ENCODE results near the gene MBNL1.

GRCh38 chr3:152438181-152438580 lies 169.5 kb downstream of the MBNL1 start:
- TF ChIP-seq, protein P1, sequence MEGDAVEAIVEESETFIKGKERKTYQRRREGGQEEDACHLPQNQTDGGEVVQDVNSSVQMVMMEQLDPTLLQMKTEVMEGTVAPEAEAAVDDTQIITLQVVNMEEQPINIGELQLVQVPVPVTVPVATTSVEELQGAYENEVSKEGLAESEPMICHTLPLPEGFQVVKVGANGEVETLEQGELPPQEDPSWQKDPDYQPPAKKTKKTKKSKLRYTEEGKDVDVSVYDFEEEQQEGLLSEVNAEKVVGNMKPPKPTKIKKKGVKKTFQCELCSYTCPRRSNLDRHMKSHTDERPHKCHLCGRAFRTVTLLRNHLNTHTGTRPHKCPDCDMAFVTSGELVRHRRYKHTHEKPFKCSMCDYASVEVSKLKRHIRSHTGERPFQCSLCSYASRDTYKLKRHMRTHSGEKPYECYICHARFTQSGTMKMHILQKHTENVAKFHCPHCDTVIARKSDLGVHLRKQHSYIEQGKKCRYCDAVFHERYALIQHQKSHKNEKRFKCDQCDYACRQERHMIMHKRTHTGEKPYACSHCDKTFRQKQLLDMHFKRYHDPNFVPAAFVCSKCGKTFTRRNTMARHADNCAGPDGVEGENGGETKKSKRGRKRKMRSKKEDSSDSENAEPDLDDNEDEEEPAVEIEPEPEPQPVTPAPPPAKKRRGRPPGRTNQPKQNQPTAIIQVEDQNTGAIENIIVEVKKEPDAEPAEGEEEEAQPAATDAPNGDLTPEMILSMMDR (conservative IDR thresholded peaks at IDR 0.05 in 1 of 2, IDR thresholded peaks at IDR 0.05 in 1 of 2; ENCODE audit: extremely low read depth in 1 of 2, insufficient read depth in 1 of 2, low read depth in 1 of 2, low read length in 2 of 2): no peak
- TF ChIP-seq EZH2 (IDR thresholded peaks at IDR 0.05; ENCODE audit: borderline replicate concordance, low read length): no peak

All from mammary epithelial cell (primary cell).